HG03457 (cell line): ENCODE results near the gene CSNK1A1.
"Not testable (repeated sequence)": the region's sequence is repeated elsewhere in the genome, so short reads cannot be mapped to it uniquely, and the experiment has no call there.

Source experiments
- ATAC-seq: cut with Tn5 transposase; IDR thresholded peaks from one replicate; pipeline ENCODE4 v1.9.1; 2021; ENCODE audit warnings: moderate number of reproducible peaks; ENCODE audit not compliant: unreplicated experiment

The CSNK1A1 gene

GRCh38 chr5:149551227-149552037 is at the start of gene CSNK1A1:
TSS of gene CSNK1A1 (minus strand) at chr5:149551439. CDS start at chr5:149550964, 475 bp downstream.
- peak; percentile 91 for ATAC-seq

GRCh38 chr5:149600932-149601331 is 49.7 kb upstream of the CSNK1A1 start:
- no peak for ATAC-seq

- ATAC-seq: no peak
Measured at GRCh38 chr5:149599375-149599774, 48.1 kb upstream of the CSNK1A1 start.

GRCh38 chr5:149598966-149599365 is 47.7 kb upstream of the CSNK1A1 start:
- ATAC-seq: no peak

DNA sequence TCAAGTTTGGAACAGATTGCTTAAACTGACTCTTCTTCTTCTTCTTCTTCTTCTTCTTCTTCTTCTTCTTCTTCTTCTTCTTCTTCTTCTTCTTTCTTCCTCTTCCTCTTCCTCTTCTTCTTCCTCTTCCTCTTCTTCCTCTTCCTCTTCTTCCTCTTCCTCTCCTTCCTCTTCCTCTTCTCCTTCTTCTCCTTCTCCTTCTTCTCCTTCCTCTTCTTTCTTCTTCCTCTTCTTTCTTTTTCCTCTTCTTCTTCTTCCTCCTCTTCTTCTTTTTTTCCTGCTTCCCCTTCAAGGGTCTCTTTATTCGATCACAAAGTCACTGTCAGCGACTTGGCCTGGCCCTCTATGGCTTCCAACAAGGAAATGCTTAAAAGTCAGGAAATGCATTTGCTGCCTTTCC is 47.0 kb upstream of the CSNK1A1 start:
- not testable (repeated sequence) for ATAC-seq

- ATAC-seq: no peak
Measured at GRCh38 chr5:149597618-149598017, 46.4 kb upstream of the CSNK1A1 start.

GRCh38 chr5:149596712-149597111 is 45.5 kb upstream of the CSNK1A1 start:
- ATAC-seq: no peak

- not testable (repeated sequence) for ATAC-seq
Measured at GRCh38 chr5:149595105-149595504, 43.9 kb upstream of the CSNK1A1 start.

- no peak for ATAC-seq
Measured at GRCh38 chr5:149594206-149594895, 43.1 kb upstream of the CSNK1A1 start.

- ATAC-seq: no peak
Measured at GRCh38 chr5:149593370-149593769, 42.1 kb upstream of the CSNK1A1 start.

- ATAC-seq: no peak
Measured at GRCh38 chr5:149588936-149589335, 37.7 kb upstream of the CSNK1A1 start.

DNA sequence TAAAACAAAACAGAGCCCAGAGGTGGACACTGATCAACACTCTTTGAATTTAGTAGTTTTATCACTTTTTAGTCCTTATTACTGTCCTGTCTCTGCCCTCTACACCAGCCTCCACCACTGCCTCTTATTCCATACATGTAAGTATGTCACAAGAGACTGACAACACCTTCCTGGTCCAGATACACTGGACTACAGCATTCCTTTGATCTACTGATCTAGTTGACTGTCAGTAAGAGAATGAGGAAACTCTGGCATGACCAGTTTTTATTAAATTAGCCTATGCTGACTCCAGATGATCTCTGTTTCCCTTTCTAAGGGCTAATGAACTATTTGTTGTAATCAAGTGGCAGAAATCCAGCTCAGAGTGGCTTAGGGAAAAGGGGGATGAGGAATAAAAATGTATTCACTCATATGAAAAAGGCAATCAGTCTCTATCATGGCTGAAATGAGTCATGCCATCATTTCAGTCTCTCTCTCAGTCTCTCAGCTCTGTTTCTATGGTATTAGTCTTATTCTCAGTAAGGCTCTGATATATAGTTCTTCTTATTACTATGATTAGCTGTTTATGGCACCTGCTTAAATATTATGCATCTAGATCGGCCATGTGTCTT is 35.6 kb upstream of the CSNK1A1 start:
- ATAC-seq: no peak

DNA sequence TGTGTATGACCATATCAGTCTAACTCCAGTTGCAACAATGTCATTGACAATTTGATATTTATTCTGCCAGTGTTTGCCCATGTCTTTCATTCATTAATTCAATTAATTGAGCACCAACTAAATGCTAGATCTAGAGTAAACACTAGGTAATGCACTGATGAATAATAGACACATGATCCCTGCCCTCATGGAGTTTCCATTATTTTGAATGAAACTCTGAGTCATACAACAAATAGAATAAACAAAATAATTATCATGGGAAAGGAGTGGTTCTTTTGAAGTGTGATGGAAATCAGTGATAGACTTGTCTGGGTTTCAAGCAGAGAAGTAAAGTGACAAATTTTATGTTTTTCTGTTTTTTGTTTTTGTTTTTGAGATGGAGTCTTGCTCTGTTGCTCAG is 34.7 kb upstream of the CSNK1A1 start:
- no peak for ATAC-seq

GRCh38 chr5:149584121-149584520 is 32.9 kb upstream of the CSNK1A1 start:
- no peak for ATAC-seq

DNA sequence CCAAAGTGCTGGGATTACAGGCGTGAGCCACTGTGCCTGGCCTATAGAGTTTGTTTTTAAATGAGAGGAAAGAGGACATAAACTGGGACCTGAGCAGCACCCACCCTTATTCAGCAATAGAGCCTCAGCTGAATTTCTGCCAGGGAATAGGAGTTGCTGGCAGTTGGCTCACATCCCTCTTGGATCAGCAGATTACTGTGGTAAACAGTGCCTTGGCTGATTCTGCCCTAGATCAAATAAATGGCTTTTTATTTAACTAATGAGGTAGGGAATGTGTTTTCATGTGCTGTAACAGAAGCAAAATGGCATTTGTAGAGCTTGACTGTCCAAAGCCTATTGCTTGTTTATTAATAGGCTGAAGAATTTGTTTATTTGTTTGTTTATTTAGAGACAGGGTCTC is 32.2 kb upstream of the CSNK1A1 start:
- ATAC-seq: no peak

GRCh38 chr5:149581931-149582768 is 30.9 kb upstream of the CSNK1A1 start:
- ATAC-seq: no peak

DNA sequence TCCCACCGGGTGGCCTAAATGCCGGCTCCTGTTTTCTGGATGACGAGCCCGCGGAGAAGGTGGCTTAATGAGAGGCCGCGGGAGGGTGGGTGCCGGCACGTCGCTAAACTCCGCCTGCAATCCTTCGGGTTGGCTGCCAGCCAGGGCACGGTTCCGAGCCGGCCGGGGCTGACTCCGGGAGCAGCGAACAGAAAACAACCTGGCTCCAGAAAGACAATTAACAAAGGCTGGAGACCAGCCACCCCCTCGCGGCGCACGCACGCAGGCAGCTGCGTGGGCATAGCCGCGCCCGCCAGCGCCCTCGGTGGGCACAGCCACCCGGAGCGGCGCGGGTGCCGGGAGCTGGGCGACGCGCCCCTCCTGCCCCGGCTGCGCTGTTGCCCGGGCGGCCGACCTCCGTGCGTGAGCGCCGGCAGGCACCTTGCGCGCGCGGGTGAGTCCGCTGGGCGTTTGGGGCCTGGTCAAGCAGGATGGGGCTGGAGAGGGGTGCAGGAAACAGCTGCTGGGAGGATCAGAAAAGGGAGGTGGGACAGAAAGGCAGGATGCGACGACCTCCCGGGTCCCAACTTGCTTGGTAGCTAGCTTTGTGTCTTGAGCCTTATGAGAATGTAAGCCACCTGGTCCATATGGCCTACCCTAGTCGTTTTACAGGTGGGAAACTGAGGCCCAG is 30.1 kb upstream of the CSNK1A1 start, which contains the start of gene ARHGEF37:
ARHGEF37 (plus strand) TSS at position 307 of the 670 bp plus-strand sequence. CDS start 16,272 bp downstream, outside the sequence.
- ATAC-seq: no peak

- no peak for ATAC-seq
Measured at GRCh38 chr5:149580808-149581191, 29.6 kb upstream of the CSNK1A1 start.

DNA sequence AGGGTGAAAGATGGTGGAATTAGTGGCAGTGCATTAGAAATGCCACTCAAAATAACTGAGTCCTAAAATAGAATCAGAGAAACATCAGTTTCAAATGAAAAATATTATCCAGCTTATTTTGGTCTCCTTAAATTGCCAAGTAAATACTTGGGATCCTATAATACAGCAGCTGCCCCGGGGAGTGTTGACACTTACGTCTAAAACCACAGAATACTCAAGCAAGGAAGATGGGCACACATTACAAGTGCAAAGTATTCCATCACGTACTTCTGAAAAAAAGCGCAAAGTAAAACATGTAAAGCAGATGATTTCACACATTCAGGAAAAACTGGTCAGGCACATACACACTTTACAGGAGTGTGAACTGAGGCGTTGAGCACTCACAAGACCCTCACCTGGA is 27.7 kb upstream of the CSNK1A1 start:
- no peak for ATAC-seq

- no peak for ATAC-seq
Measured at GRCh38 chr5:149576021-149576420, 24.8 kb upstream of the CSNK1A1 start.
